GM12801 (cell line): ENCODE data around the gene NDEL1.

Experiments
- TF ChIP-seq, protein P1 (sequence below): IDR thresholded peaks from one replicate; pipeline ENCODE4 v1.5.1; 2011; ENCODE audit warnings: control low read depth; ENCODE audit not compliant: insufficient read length; ENCODE audit errors: extremely low read depth

Gene NDEL1

DNA sequence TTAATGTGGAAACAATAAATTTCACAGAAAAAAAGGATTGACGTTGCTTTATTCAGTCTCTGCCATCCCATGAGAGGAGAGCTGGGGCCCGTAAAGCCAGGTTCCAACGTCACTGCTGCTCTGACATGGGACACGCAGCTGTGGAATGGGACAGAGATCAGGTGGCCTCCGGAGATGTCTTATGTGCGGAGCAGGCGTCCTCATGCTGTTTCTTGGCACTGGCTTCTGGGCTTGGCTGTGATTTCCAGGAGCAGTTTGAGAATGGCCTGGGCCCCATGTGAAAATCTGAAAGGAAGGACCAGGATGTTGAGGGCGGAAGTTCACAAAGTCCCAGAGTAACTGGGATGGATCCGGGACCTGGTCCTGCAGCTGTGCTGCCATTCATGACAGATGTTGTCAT is 32.4 kb downstream of the NDEL1 start:
- TF ChIP-seq, protein P1, sequence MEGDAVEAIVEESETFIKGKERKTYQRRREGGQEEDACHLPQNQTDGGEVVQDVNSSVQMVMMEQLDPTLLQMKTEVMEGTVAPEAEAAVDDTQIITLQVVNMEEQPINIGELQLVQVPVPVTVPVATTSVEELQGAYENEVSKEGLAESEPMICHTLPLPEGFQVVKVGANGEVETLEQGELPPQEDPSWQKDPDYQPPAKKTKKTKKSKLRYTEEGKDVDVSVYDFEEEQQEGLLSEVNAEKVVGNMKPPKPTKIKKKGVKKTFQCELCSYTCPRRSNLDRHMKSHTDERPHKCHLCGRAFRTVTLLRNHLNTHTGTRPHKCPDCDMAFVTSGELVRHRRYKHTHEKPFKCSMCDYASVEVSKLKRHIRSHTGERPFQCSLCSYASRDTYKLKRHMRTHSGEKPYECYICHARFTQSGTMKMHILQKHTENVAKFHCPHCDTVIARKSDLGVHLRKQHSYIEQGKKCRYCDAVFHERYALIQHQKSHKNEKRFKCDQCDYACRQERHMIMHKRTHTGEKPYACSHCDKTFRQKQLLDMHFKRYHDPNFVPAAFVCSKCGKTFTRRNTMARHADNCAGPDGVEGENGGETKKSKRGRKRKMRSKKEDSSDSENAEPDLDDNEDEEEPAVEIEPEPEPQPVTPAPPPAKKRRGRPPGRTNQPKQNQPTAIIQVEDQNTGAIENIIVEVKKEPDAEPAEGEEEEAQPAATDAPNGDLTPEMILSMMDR: no peak

GRCh38 chr17:8468980-8469379 is 33.3 kb downstream of the NDEL1 start:
- TF ChIP-seq, protein P1: no peak

- TF ChIP-seq, protein P1: no peak
Measured at GRCh38 chr17:8469964-8470363, 34.3 kb downstream of the NDEL1 start.

DNA sequence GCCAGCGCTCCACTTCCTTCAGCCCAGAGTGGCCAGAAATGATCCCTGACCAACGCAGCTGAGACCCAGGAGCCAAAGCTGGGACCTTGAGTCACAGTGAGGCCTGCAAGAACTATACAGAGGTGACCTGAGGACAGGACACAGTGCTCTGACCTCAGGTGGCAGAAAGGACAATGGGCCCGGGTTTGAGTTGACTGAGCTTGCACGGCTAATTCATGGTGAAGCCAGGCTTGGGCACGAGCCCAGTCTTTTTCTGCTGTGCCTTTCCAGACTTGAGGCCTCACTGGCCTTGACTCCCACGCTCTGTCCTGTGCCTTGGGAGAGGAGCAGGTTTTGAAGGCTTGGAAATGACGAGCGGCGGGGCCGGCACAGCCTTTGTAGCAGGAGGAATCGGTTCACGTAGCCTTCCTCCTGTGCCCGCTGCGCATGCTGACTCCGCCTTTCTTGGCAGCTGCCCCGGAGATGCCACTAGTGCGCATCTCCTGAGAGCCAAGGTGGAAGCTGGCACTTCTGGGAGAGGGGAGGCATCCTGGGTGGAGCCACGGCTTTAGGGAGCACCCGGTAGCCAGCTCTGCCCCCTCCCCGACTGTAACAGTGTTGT is 34.9 kb downstream of the NDEL1 start:
- TF ChIP-seq, protein P1: no peak

DNA sequence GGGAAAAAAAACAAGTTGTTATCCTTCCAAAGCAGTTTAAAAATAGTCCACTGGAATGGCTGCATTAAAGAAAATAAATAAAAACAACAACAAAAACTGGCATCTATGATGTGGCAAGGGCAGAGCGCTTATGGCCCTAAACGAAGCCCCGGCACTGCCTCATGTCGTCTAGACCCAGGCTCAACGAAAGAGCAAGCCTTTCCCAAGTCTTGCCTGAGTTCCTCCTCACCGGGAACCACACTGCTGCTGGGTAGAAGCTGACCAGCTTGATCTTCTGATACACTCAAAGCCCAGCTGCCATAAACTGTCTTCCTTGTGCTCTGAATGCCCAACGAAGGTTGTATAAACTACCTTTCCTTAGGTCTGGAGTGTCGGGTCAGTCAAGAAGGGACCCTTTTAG is 37.0 kb downstream of the NDEL1 start:
- TF ChIP-seq, protein P1: no peak

DNA sequence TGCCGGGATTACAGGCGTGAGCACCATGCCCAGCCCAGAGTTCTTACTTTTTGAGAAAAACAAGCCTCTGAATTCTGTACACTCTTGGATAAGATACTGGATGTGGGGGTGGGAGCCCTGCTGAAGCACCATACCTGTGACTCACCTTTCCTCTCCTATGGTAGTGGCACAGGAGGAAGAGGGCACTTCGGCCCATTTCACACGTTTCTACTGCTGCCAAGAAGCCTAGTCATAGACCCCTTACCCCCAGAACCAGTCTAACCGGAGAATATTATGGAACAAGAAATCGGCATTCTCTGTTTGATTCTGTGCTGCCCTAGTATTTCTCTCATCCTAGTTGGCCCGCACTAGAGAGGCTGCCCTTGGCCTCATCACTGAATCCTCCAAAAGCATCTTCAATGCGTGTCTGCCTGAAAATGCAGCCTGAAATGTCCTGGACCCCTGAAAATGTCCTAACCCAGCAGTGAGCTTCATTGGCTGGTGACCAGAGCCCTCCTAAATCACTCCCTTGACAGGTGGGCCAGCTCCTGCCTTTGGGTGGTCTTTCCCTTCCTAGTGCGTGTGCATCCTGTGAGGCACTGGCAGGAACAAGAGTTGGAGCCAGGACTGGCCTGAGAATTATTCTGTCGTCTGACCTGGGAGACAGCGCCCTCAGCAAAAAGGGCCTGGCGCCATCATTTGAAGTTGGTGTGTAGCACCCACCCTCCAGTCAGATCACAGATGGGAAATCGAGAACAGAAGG is 37.9 kb downstream of the NDEL1 start:
- TF ChIP-seq, protein P1: no peak

DNA sequence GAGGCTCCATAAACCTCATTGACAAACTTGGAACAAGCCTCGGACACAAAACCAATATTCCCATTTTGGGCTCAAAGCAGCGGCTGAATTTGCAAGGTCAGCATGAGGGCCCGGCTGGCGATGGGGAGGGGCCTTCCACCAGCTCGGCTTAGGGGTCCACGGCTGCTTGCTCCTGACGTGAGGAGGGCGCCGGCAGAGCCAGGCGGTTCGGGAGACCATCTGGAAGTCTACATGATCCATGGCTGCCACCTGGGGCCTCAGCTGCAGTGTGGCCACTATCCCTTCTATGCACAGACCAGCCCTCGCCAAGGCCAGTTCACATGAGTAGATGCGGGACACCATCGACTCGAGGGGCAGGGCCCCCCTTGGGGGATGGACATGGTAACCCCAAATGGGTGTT is 39.1 kb downstream of the NDEL1 start:
- TF ChIP-seq, protein P1: no peak
